Mesothelial cell of epicardium (in vitro differentiated cells): ENCODE results near the gene IDI2. TPM values are rescaled to one million over a fixed set of nuclear protein-coding genes. Genes with fewer than 3 reads are reported as not detected.

Experiments
- DNase-seq, 2 experiments: peaks; one replicate each; pipeline ENCODE4 v3.0.0; 2021; ENCODE audit warnings: low spot score in 2 of 2; ENCODE audit not compliant: unreplicated experiment in 2 of 2
- H3K27ac Mint-ChIP-seq: 2 replicates; pipeline ENCODE4 v1.8.0; 2021; ENCODE audit warnings: mixed read lengths
- H3K27me3 Mint-ChIP-seq: 2 replicates; pipeline ENCODE4 v1.8.0; 2021; ENCODE audit warnings: low read depth, mixed read lengths
- H3K36me3 Mint-ChIP-seq: 2 replicates; pipeline ENCODE4 v1.8.0; 2021; ENCODE audit warnings: mixed read lengths
- H3K4me1 Mint-ChIP-seq: 2 replicates; pipeline ENCODE4 v1.8.0; 2021; ENCODE audit warnings: mixed read lengths
- H3K4me3 Mint-ChIP-seq: 2 replicates; pipeline ENCODE4 v1.8.0; 2021; ENCODE audit warnings: mild to moderate bottlenecking, moderate library complexity, mixed read lengths
- H3K9me3 Mint-ChIP-seq: 2 replicates; pipeline ENCODE4 v1.8.0; 2021; ENCODE audit warnings: mixed read lengths
- CTCF ChIP-seq: fragments of 200-600 bp; sonication (generic); IDR thresholded peaks from one replicate; pipeline ENCODE4 v1.5.0; 2021; ENCODE audit warnings: antibody characterized with exemption; ENCODE audit not compliant: unreplicated experiment
- total RNA-seq: library from RNA; stranded (reverse); gene quantifications from 3 replicates; pipeline ENCODE4 v1.2.1, GENCODE V29; 2021

IDI2 gene
- total RNA-seq, 1 donor from 2014 or later = not detected

- Mint-ChIP-seq H3K27ac (no peak overlapping the region), H3K4me3 (no peak overlapping the region), H3K36me3 (peaks cover 11% of the 10 kb centered on the region), H3K9me3 (no peaks in the 10 kb centered on the region), H3K27me3 (no peaks in the 10 kb centered on the region), H3K4me1 (peaks cover 5% of the 10 kb centered on the region)
- no peak for DNase-seq
- TF ChIP-seq CTCF = no peak
Observed at GRCh38 chr10:1037098-1037497, 11.4 kb upstream of the IDI2 start.

- Mint-ChIP-seq H3K9me3 (no peaks in the 10 kb centered on the region), H3K36me3 (peaks cover 9% of the 10 kb centered on the region), H3K27me3 (no peaks in the 10 kb centered on the region), H3K4me1 (peaks cover 5% of the 10 kb centered on the region), H3K27ac (no peak overlapping the region), H3K4me3 (no peak overlapping the region)
- TF ChIP-seq CTCF = no peak
- DNase-seq = no peak
Observed at GRCh38 chr10:1036341-1036791, 10.7 kb upstream of the IDI2 start.

- no peaks in the 10 kb centered on the region for H3K27me3 Mint-ChIP-seq
- TF ChIP-seq CTCF = no peak
- no peak overlapping the region for H3K4me3 Mint-ChIP-seq
- H3K4me1 Mint-ChIP-seq = peaks cover 3% of the 10 kb centered on the region
- H3K27ac Mint-ChIP-seq = peak overlapping the region; percentile 79
- peaks cover 6% of the 10 kb centered on the region for H3K36me3 Mint-ChIP-seq
- DNase-seq = no peak
- H3K9me3 Mint-ChIP-seq = no peaks in the 10 kb centered on the region
Observed at GRCh38 chr10:1035201-1035600, 9.5 kb upstream of the IDI2 start.

GRCh38 chr10:1034758-1035157 lies 9.1 kb upstream of the IDI2 start:
- no peaks in the 10 kb centered on the region for H3K9me3 Mint-ChIP-seq
- peaks cover 1% of the 10 kb centered on the region for H3K4me1 Mint-ChIP-seq
- no peak for DNase-seq
- no peaks in the 10 kb centered on the region for H3K27me3 Mint-ChIP-seq
- H3K36me3 Mint-ChIP-seq = peaks cover 6% of the 10 kb centered on the region
- TF ChIP-seq CTCF = no peak
- no peak overlapping the region for H3K4me3 Mint-ChIP-seq
- peak overlapping the region; percentile 79 for H3K27ac Mint-ChIP-seq

- Mint-ChIP-seq H3K27ac (no peak overlapping the region), H3K9me3 (no peaks in the 10 kb centered on the region), H3K4me1 (peaks cover 3% of the 10 kb centered on the region), H3K36me3 (peaks cover 6% of the 10 kb centered on the region), H3K4me3 (no peak overlapping the region), H3K27me3 (no peaks in the 10 kb centered on the region)
- TF ChIP-seq CTCF = no peak
- DNase-seq = no peak
Observed at GRCh38 chr10:1033601-1034000, 7.9 kb upstream of the IDI2 start.

GRCh38 chr10:1029838-1030237 lies 4.2 kb upstream of the IDI2 start:
- H3K27ac Mint-ChIP-seq = no peak overlapping the region
- H3K4me3 Mint-ChIP-seq = no peak overlapping the region
- no peaks in the 10 kb centered on the region for H3K9me3 Mint-ChIP-seq
- DNase-seq = no peak
- H3K27me3 Mint-ChIP-seq = no peaks in the 10 kb centered on the region
- no peak for TF ChIP-seq CTCF
- H3K4me1 Mint-ChIP-seq = peaks cover 4% of the 10 kb centered on the region
- H3K36me3 Mint-ChIP-seq = no peaks in the 10 kb centered on the region
